ENCODE data around the gene COPG2.
A peak's percentile ranks its signal among the peaks of the same experiment; 100 is the strongest.
"Not testable (repeated sequence)": the region's sequence is repeated elsewhere in the genome, so short reads cannot be mapped to it uniquely, and the experiment has no call there.

COPG2 gene, protein sequence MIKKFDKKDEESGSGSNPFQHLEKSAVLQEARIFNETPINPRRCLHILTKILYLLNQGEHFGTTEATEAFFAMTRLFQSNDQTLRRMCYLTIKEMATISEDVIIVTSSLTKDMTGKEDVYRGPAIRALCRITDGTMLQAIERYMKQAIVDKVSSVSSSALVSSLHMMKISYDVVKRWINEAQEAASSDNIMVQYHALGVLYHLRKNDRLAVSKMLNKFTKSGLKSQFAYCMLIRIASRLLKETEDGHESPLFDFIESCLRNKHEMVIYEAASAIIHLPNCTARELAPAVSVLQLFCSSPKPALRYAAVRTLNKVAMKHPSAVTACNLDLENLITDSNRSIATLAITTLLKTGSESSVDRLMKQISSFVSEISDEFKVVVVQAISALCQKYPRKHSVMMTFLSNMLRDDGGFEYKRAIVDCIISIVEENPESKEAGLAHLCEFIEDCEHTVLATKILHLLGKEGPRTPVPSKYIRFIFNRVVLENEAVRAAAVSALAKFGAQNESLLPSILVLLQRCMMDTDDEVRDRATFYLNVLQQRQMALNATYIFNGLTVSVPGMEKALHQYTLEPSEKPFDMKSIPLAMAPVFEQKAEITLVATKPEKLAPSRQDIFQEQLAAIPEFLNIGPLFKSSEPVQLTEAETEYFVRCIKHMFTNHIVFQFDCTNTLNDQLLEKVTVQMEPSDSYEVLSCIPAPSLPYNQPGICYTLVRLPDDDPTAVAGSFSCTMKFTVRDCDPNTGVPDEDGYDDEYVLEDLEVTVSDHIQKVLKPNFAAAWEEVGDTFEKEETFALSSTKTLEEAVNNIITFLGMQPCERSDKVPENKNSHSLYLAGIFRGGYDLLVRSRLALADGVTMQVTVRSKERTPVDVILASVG

DNA sequence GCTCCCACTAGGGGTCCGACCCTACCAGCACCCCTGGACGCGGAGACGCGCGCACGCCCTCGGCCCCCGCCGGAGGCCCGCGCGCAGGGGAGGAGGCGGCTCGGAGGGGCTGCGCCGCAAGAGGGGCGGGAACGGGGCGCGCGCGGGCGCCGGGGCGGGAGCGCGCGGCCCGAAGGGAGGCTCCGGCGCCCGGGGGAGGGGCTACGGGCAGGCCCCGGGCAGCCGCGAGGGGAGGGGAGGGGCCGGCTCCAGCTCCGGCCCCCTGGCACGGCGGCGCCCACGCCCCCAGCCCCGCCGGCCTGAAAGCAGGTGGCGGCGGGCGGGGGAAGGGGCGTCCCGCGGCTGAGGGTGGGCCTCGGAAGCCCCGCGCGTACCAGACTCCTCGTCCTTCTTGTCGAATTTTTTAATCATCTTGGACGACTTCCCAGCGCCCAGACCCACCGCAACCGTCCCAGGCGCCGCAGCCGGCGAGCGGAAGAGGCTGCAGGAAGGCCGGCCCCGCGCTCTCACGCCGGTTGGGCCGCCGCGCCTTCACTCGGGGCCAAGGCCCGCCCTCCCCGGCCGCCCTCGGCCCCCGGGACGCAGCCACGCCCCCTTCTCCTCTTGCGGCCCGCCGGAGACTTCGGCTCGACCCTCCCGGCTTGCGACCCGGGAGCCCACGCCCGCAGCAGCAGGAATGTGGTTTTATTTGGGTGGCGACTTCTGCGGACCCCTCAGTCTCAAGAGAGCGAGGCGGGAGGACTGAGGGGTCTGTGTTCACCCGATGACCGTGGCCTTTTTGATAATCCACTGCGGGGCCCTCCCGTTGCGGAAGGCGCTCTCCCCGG is at the start of gene COPG2:
Gene COPG2 (minus strand): TSS at position 491 of the 827 bp plus-strand sequence. CDS start 80 bp downstream, at position 411.
- no peaks in the 10 kb centered on the region for H3K9me3 ChIP-seq (ENCODE audit: control insufficient read depth, low read length)
- peaks cover 3% of the 10 kb centered on the region for H3K27me3 ChIP-seq (ENCODE audit: control insufficient read depth, insufficient read depth, low read length)
- peak within 1 kb of the TSS; percentile 93 for H3K4me3 ChIP-seq (ENCODE audit: low read length)
- H3K9ac ChIP-seq (ENCODE audit: low read length), result peak within 1 kb of the TSS; percentile 93
- H3K4me1 ChIP-seq (ENCODE audit: control insufficient read depth, insufficient read depth, low read length), result peaks cover 4% of the 10 kb centered on the region
- no peaks in the 10 kb centered on the region for H3K36me3 ChIP-seq (ENCODE audit: control insufficient read depth, insufficient read depth, low read length)

- no peaks in the 10 kb centered on the region for H3K36me3 ChIP-seq (ENCODE audit: control insufficient read depth, insufficient read depth, low read length)
- H3K4me3 ChIP-seq (ENCODE audit: low read length), result no peak overlapping the region
- H3K9me3 ChIP-seq (ENCODE audit: control insufficient read depth, low read length), result no peaks in the 10 kb centered on the region
- no peaks in the 10 kb centered on the region for H3K27me3 ChIP-seq (ENCODE audit: control insufficient read depth, insufficient read depth, low read length)
- H3K4me1 ChIP-seq (ENCODE audit: control insufficient read depth, insufficient read depth, low read length), result no peaks in the 10 kb centered on the region
- H3K9ac ChIP-seq (ENCODE audit: low read length), result no peak overlapping the region
Observed at GRCh38 chr7:130712416-130712815, 43.9 kb upstream of the COPG2 start.

DNA sequence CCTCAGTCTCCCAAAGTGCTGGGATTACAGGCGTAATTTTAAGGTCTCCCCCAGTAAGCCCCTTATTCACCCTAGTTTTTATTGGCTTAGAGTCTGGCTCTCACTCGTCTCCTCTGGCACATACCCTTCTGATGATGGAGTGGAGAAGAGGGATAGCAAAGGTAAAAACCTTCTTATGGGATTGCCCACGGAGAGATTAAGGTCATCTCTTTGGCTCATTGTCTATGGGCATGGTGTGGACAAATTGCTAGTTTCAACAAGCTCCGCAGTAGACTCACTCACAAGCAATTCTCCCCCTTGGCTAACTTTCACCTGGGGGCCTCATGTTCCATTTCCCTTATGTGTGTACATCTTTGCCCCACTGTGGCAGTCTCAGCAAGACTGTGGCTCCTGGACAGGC is 40.2 kb upstream of the COPG2 start:
- no peaks in the 10 kb centered on the region for H3K36me3 ChIP-seq (ENCODE audit: control insufficient read depth, insufficient read depth, low read length)
- H3K4me3 ChIP-seq (ENCODE audit: low read length), result no peak overlapping the region
- no peaks in the 10 kb centered on the region for H3K4me1 ChIP-seq (ENCODE audit: control insufficient read depth, insufficient read depth, low read length)
- H3K9me3 ChIP-seq (ENCODE audit: control insufficient read depth, low read length), result no peaks in the 10 kb centered on the region
- H3K27me3 ChIP-seq (ENCODE audit: control insufficient read depth, insufficient read depth, low read length), result no peaks in the 10 kb centered on the region
- H3K9ac ChIP-seq (ENCODE audit: low read length), result no peak overlapping the region

DNA sequence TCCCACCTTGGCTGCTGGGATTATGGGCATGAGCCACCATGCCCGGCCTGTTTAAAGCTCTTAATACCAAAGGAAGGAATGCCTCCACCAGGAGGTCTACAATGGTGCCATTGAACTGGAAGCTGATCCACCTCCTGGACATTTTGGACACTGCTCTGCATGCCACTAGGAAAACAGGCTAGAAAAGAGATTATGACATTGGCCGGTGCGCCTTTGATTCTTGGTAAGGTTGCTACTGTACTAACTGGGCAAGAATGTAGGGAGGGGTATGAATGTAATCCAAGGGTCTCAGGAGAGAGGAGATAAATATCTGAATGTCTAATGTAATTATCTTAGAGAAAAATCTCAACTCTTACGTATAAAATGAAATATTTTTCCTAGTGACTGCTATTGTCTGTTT is 39.5 kb upstream of the COPG2 start:
- no peaks in the 10 kb centered on the region for H3K27me3 ChIP-seq (ENCODE audit: control insufficient read depth, insufficient read depth, low read length)
- no peaks in the 10 kb centered on the region for H3K4me1 ChIP-seq (ENCODE audit: control insufficient read depth, insufficient read depth, low read length)
- H3K36me3 ChIP-seq (ENCODE audit: control insufficient read depth, insufficient read depth, low read length), result no peaks in the 10 kb centered on the region
- no peaks in the 10 kb centered on the region for H3K9me3 ChIP-seq (ENCODE audit: control insufficient read depth, low read length)
- H3K9ac ChIP-seq (ENCODE audit: low read length), result no peak overlapping the region
- no peak overlapping the region for H3K4me3 ChIP-seq (ENCODE audit: low read length)

GRCh38 chr7:130703851-130704250 is 35.3 kb upstream of the COPG2 start:
- Histone ChIP-seq H3K4me3 (ENCODE audit: low read length) (no peak overlapping the region), H3K9ac (ENCODE audit: low read length) (no peak overlapping the region), H3K9me3 (ENCODE audit: control insufficient read depth, low read length) (no peaks in the 10 kb centered on the region)

DNA sequence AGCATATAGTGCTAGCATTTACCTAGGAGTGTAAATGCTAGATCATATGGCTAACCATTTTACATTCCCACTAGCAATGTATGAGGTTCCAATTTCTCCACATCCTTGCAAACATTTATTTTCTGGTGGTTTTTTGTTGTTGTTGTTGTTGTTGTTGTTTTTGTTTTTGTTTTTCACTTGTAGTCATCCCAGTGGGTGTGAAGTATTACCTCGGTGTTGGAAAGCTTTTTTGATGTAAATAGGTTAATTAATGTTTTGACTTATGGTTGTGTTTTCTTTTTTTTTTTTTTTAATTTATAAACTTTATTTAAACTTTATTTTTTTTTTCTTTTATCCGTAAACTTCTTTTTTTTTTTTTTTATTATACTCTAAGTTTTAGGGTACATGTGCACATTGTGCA is 33.1 kb upstream of the COPG2 start:
- H3K9me3 ChIP-seq (ENCODE audit: control insufficient read depth, low read length), result no peaks in the 10 kb centered on the region
- H3K4me1 ChIP-seq (ENCODE audit: control insufficient read depth, insufficient read depth, low read length), result no peaks in the 10 kb centered on the region
- no peak overlapping the region for H3K4me3 ChIP-seq (ENCODE audit: low read length)
- no peaks in the 10 kb centered on the region for H3K27me3 ChIP-seq (ENCODE audit: control insufficient read depth, insufficient read depth, low read length)
- no peaks in the 10 kb centered on the region for H3K36me3 ChIP-seq (ENCODE audit: control insufficient read depth, insufficient read depth, low read length)
- H3K9ac ChIP-seq (ENCODE audit: low read length), result no peak overlapping the region

More at GRCh38 chr7:130703851-130704250, 35.3 kb upstream of the COPG2 start:
- Histone ChIP-seq H3K4me1 (ENCODE audit: control insufficient read depth, insufficient read depth, low read length) (no peaks in the 10 kb centered on the region), H3K36me3 (ENCODE audit: control insufficient read depth, insufficient read depth, low read length) (no peaks in the 10 kb centered on the region), H3K27me3 (ENCODE audit: control insufficient read depth, insufficient read depth, low read length) (no peaks in the 10 kb centered on the region)

- Histone ChIP-seq H3K9ac (ENCODE audit: low read length) (no peak overlapping the region), H3K4me1 (ENCODE audit: control insufficient read depth, insufficient read depth, low read length) (no peaks in the 10 kb centered on the region), H3K9me3 (ENCODE audit: control insufficient read depth, low read length) (no peaks in the 10 kb centered on the region), H3K4me3 (ENCODE audit: low read length) (no peak overlapping the region), H3K36me3 (ENCODE audit: control insufficient read depth, insufficient read depth, low read length) (no peaks in the 10 kb centered on the region), H3K27me3 (ENCODE audit: control insufficient read depth, insufficient read depth, low read length) (no peaks in the 10 kb centered on the region)
Observed at GRCh38 chr7:130700760-130701159, 32.2 kb upstream of the COPG2 start.

DNA sequence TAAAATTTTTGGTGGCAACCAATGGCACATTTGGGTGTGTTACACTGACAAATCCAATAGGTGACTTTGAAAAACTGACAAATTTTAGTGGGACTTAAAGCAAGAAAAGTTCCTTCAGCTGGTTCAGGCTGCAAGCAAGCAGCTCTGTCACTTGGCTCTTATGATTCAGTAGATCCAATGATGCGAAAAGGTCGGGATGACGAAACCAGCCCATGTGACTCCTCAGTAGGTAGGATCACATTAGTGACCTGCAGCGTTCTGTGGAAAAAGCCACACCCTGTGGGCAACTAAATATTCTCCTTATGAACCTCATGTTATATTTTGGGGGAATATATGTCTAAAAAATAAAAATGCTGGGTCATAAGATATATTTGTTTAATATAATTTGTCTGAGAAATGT is 31.1 kb upstream of the COPG2 start:
- no peaks in the 10 kb centered on the region for H3K36me3 ChIP-seq (ENCODE audit: control insufficient read depth, insufficient read depth, low read length)
- no peaks in the 10 kb centered on the region for H3K4me1 ChIP-seq (ENCODE audit: control insufficient read depth, insufficient read depth, low read length)
- no peaks in the 10 kb centered on the region for H3K27me3 ChIP-seq (ENCODE audit: control insufficient read depth, insufficient read depth, low read length)
- H3K4me3 ChIP-seq (ENCODE audit: low read length), result no peak overlapping the region
- H3K9ac ChIP-seq (ENCODE audit: low read length), result no peak overlapping the region
- H3K9me3 ChIP-seq (ENCODE audit: control insufficient read depth, low read length), result no peaks in the 10 kb centered on the region

DNA sequence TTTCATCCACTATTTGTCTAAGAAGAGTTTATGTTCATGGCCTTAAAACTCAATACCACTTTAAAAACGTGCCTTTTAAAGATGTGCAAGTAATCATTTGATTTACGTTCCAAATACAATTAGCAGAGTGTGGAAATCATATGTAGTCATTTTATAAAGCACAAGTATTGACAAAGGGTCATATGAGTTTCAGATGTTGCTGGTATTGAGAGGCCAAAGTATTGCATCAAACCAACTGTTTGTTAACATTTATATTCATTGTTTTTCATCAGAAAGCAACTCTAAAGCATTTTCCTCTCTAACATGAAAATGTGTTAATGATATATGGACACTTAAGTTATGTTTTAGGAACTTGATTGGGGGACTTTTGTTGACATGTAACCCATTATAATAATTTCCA is 29.3 kb upstream of the COPG2 start:
- no peaks in the 10 kb centered on the region for H3K9me3 ChIP-seq (ENCODE audit: control insufficient read depth, low read length)
- no peaks in the 10 kb centered on the region for H3K27me3 ChIP-seq (ENCODE audit: control insufficient read depth, insufficient read depth, low read length)
- H3K9ac ChIP-seq (ENCODE audit: low read length), result no peak overlapping the region
- H3K4me1 ChIP-seq (ENCODE audit: control insufficient read depth, insufficient read depth, low read length), result no peaks in the 10 kb centered on the region
- no peak overlapping the region for H3K4me3 ChIP-seq (ENCODE audit: low read length)
- H3K36me3 ChIP-seq (ENCODE audit: control insufficient read depth, insufficient read depth, low read length), result no peaks in the 10 kb centered on the region

DNA sequence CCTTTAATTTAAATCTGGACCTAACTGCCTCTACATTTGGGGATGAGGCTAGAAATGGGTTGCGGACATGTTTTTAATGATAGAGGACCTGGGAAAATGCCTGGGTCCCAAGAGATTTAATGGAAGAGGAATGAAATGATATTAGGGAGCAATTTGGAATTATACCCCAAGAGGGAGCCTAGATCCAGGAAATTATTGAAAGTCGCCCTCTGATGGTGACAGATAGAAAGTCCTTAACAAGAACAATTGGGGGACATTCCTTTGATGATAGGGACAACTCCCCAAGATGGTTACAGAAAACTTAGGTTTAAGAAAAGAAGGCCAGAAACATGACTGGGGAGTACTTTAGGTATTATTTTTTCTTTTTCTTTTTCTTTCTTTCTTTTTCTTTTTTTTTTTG is 27.3 kb upstream of the COPG2 start:
- Histone ChIP-seq H3K9ac (ENCODE audit: low read length) (no peak overlapping the region), H3K27me3 (ENCODE audit: control insufficient read depth, insufficient read depth, low read length) (no peaks in the 10 kb centered on the region), H3K36me3 (ENCODE audit: control insufficient read depth, insufficient read depth, low read length) (no peaks in the 10 kb centered on the region), H3K9me3 (ENCODE audit: control insufficient read depth, low read length) (no peaks in the 10 kb centered on the region), H3K4me3 (ENCODE audit: low read length) (no peak overlapping the region), H3K4me1 (ENCODE audit: control insufficient read depth, insufficient read depth, low read length) (no peaks in the 10 kb centered on the region)

DNA sequence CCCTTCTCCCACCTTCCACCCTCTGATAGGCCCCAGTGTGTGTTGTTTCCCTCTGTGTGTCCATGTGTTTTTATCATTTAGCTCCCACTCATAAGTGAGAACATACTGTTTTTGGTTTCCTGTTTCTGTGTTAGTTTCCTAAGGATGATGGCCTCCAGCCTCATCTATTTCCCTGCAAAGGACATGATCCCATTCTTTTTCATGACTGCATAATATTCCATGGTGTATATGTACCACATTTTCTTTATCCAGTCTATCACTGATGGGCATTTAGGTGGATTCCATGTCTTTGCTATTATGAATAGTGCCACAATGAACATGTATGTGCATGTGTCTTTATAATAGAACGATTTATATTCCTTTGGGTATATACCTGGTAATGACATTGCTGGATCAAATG is 23.8 kb upstream of the COPG2 start:
- not testable (repeated sequence) for H3K4me1 ChIP-seq (ENCODE audit: control insufficient read depth, insufficient read depth, low read length); H3K4me3 ChIP-seq (ENCODE audit: low read length); H3K36me3 ChIP-seq (ENCODE audit: control insufficient read depth, insufficient read depth, low read length); H3K9me3 ChIP-seq (ENCODE audit: control insufficient read depth, low read length); H3K9ac ChIP-seq (ENCODE audit: low read length); H3K27me3 ChIP-seq (ENCODE audit: control insufficient read depth, insufficient read depth, low read length)

Data from mucosa of stomach (tissue), 1 donor.